GM06990 (cell line): Measurements from ENCODE around the gene PRR20B.
"Not testable (repeated sequence)": the region's sequence is repeated elsewhere in the genome, so short reads cannot be mapped to it uniquely, and the experiment has no call there.

Experiments
- DNase-seq: peaks from one replicate; pipeline ENCODE4 v3.0.0-alpha.2; 2011; ENCODE audit not compliant: insufficient read length; ENCODE audit errors: extremely low read depth
- H3K27me3 ChIP-seq: replicated peaks from 2 replicates; pipeline ENCODE4 v1.6.0; 2011; ENCODE audit warnings: low read length; ENCODE audit not compliant: control insufficient read depth, insufficient read depth
- H3K36me3 ChIP-seq: 2 replicates; pipeline ENCODE4 v1.5.1; 2011; ENCODE audit warnings: low read length; ENCODE audit not compliant: control insufficient read depth, insufficient read depth
- H3K4me3 ChIP-seq: replicated peaks from 2 replicates; pipeline ENCODE4 v1.5.1; 2011; ENCODE audit warnings: low read depth, mild to moderate bottlenecking, control low read depth, low read length
- CTCF ChIP-seq: IDR thresholded peaks from 2 replicates; pipeline ENCODE4 v1.5.1; 2011; ENCODE audit warnings: low read length, control low read depth, mild to moderate bottlenecking, inconsistent platforms; ENCODE audit not compliant: insufficient read depth, poor library complexity, severe bottlenecking

Gene PRR20B

DNA sequence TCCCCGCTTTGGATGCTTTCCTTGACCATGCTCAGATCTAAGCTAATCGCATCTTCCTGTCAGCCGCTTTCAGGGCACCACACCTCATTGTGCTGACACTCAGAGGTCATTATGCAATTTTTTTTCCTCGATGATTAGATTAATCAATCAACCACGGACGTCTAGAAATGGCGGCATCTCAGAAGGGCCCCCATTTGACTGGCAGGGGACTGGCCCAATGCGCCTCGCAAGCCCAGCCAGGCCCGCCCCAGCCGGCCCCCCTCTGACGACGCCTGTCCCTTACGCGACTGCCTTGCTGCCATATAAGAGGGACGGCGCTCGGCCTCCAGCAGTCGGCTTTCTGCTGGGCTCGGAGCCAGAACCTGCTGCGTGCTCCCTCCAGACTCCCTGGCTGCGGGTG lies at the start of gene PRR20B:
TSS of gene PRR20B (plus strand) at position 301 of the 400 bp plus-strand sequence. CDS start 387 bp downstream, outside the sequence.
- H3K4me3 ChIP-seq, H3K27me3 ChIP-seq, H3K36me3 ChIP-seq, DNase-seq: not testable (repeated sequence)

DNA sequence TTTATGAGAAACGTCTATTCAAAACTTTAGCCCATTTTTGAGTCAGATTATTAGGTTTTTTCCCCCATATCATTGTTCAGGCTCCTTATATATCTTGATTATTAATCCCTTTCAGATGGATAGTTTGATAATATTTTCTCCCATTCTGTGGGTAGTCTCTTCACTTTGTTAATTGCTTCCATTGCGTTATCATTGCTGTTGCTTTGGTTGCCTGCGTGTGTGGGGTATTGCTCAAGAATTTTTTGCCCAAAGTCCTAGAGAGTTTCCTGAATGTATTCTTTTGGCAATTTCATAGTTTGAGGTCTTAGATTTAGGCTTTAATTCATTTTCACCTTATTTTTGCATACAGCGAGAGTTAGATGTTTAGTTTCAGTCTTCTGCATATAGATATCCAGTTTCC lies 32.3 kb upstream of the PRR20B start:
- DNase-seq: no peak
- no peak for TF ChIP-seq CTCF

GRCh38 chr13:57123681-57124080 lies 23.6 kb upstream of the PRR20B start:
- no peaks in the 10 kb centered on the region for H3K27me3 ChIP-seq
- H3K36me3 ChIP-seq: no peaks in the 10 kb centered on the region
- no peak for TF ChIP-seq CTCF
- no peak overlapping the region for H3K4me3 ChIP-seq
- DNase-seq: no peak

More for the DNA sequence above, 32.3 kb upstream of the PRR20B start:
- no peaks in the 10 kb centered on the region for H3K27me3 ChIP-seq
- H3K36me3 ChIP-seq: no peaks in the 10 kb centered on the region
- H3K4me3 ChIP-seq: no peak overlapping the region

DNA sequence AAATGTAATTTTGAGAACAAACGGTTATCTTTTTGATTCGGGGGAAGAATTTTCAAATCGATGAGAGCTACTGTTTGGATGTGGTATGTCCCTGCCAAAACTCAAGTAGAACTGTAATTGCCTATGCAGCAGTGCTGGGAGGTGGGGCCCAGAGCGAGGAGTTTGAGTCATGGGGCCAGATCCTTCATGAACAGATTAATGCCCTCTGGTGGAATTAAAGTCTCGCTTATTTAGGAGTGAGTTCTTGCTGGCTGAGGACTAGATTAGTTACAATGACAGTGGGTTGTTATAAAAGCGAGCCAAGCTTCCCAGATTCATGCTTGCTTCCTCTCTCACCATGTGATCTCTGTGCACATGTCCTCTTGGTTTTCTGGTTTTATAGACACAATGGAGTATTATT lies 18.4 kb upstream of the PRR20B start:
- no peaks in the 10 kb centered on the region for H3K27me3 ChIP-seq
- no peak overlapping the region for H3K4me3 ChIP-seq
- no peak for DNase-seq
- TF ChIP-seq CTCF: no peak
- no peaks in the 10 kb centered on the region for H3K36me3 ChIP-seq

GRCh38 chr13:57136093-57136492 lies 11.2 kb upstream of the PRR20B start:
- no peaks in the 10 kb centered on the region for H3K36me3 ChIP-seq

DNA sequence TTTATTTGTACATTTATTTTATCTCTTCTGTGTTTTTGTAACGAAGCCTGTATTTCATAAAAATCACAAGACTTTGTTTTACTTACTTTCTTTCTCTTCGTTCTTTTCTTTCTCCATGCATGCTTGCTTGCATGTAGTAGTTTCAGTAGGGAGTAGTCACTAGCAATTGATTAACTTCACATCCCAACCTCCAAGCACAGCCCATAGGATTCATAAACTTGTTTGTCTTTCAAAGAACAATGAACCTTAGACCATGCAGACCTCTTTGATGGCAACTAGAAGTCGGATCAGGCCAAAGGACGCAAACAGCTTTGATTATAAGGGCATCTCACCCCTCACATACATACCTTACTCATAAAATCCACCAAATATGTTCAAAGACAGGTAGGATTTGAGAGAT lies 9.7 kb upstream of the PRR20B start:
- Histone ChIP-seq H3K36me3 (no peaks in the 10 kb centered on the region), H3K27me3 (no peaks in the 10 kb centered on the region), H3K4me3 (no peak overlapping the region)
- no peak for DNase-seq
- TF ChIP-seq CTCF: no peak

More at GRCh38 chr13:57136093-57136492, 11.2 kb upstream of the PRR20B start:
- Histone ChIP-seq H3K4me3 (no peak overlapping the region), H3K27me3 (no peaks in the 10 kb centered on the region)
- no peak for TF ChIP-seq CTCF
- DNase-seq: no peak
